SK-N-DZ (cell line): ENCODE data around the gene TTBK2.
"Not testable (repeated sequence)": the region's sequence is repeated elsewhere in the genome, so short reads cannot be mapped to it uniquely, and the experiment has no call there.

ENCODE experiments used
- DNase-seq: peaks from one replicate; pipeline ENCODE4 v3.0.0-alpha.2; 2015; ENCODE audit warnings: low spot score

TTBK2 gene

DNA sequence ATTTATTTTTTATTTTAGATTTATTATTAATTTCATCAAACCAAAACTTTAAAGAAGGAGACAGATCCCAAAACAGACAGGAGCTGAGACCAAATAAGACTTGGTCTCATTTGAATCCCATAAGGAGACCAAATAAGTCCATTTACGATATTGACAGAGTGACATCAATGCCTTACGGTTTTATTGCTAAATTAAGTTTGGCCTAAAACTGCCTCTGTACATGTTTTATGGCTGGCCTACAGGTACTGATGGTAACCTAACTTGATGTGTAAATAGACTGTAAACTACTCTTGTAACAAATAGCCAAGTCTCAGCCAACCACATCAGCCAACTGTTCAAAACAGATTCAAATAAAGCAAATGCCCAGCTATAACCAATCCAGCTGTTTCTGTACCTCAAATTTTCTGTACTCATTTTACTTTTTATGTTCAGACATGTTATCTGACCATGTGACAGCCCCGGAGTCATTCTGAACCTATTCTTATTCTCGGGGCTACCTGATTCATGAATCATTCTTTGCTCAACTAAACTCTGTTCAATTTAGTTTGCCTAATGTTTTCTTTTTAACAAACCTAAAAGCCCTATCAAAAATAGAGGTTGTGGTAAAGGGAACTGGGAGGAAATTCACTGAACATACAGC is 94.2 kb downstream of the TTBK2 start:
- no peak for DNase-seq

GRCh38 chr15:42825599-42825998 is 95.0 kb downstream of the TTBK2 start:
- no peak for DNase-seq

DNA sequence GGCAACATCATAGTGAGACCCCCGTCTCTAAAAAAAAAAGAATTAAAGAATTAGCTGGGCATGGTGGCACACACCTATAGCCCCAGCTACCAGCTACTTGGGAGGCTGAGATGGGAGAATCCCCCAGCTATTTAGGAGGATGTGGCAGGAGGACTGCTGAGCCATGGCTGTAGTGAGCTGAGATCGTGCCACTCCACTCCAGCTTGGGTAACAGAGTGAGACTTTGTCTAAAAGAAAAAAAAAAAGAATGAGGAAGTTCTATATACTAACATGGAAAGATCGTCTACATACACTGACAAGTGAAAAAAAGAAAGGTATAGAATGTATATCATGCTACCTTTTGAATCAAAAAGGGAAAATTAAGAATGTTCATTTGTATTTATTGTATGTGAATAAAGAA is 99.8 kb downstream of the TTBK2 start:
- DNase-seq, result no peak

- no peak for DNase-seq
Measured at GRCh38 chr15:42819786-42820185, 100.8 kb downstream of the TTBK2 start.

GRCh38 chr15:42811433-42811832 is 109.1 kb downstream of the TTBK2 start:
- DNase-seq, result no peak

DNA sequence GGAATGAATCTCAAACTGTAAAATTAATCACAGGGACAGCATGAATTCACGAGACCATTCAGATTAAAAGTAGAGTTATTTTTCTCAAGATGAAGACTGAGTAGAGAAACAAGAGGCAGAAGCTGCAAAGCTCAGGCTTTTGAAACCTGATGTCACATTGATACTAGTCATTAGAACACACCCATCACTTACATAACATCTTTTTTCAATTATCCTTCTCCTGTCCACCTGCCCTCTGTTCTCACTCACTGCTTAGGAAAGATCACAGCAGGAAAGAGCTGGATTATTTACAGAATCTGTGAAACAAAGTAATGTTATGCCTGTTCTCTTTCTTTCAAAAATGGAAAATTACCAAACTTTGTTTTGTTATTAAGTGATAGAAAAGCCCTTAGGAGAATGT is 111.7 kb downstream of the TTBK2 start:
- DNase-seq, result peak; percentile 54

- no peak for DNase-seq
Measured at GRCh38 chr15:42805266-42805665, 115.3 kb downstream of the TTBK2 start.

DNA sequence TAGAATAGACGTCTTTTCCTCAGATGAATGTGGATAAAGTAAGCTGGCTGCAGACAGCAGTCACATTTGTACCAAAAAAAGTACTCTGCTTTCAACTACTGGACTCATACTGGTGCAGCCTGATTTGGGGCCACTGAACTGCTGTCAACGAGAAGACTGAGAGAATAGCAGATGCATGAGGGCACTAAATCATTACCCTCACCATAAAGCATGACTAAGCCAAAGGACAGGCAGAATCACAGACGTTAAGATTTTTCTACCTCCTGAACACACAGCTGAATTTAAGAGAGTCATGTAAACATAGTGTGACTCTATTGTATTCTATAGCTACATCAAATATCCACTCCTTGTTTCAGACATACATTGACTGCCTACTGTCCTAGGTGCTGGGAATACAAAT is 115.8 kb downstream of the TTBK2 start:
- no peak for DNase-seq

GRCh38 chr15:42803436-42803835 is 117.1 kb downstream of the TTBK2 start:
- no peak for DNase-seq

DNA sequence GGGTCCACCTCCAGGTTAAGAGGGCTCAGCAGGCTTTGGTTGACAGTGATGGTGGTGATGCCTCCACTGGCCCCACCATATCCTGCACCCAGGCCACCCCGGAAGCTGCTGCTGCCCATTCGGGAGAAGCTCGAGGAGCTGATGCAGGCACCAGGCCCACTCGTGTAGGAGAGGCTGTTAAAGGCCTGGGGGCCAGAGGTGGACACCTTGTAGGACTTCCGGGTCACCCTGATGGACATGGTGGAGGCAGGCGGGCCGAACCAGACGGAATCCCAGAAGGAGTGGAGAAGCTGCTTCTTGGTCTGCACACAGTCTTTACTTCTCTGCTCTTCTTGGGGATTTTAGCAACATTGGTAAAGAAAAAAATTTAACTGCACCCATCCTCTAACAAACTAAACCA is 118.4 kb downstream of the TTBK2 start:
- DNase-seq, result no peak

DNA sequence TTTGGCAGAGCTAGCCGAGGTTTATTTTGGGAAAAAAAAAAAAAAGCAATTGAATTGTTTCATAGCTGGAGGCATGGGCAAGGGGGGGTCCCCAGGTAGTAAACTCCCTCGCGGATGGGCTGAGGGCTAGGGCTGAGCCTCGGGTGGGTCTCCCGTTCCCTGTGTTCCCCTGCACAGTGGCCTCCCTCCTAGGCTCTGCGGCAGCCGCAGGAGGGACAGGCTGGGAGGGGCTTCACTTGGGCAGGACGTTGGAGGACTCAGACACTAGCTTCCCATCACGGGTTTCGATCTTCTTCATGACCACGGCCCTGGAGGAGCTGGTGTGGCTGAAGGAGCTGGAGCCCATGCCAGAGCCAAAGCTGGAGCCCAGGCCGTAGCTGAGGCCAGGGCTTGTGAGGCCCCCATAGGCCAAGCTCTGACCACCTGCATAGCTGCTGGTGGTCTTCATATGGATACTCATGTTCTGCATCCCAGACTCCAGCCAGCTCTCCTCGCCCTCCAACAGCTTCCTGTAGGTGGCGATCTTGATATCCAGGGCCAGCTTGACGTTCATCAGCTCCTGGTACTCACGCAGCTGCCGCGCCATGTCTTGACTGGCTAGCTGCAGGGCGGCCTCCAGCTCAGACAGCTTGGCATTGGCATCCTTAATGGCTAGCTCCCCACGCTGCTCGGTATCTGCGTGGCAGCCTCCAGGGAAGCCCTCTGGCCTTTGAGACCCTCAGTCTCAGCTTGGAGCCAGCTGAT is 119.7 kb downstream of the TTBK2 start:
- no peak for DNase-seq

- DNase-seq, result no peak
Measured at GRCh38 chr15:42798802-42799201, 121.8 kb downstream of the TTBK2 start.

GRCh38 chr15:42796955-42797782 is 123.4 kb downstream of the TTBK2 start:
- DNase-seq, result no peak

GRCh38 chr15:42788725-42789124 is 131.9 kb downstream of the TTBK2 start:
- DNase-seq, result no peak

- no peak for DNase-seq
Measured at GRCh38 chr15:42786978-42787377, 133.6 kb downstream of the TTBK2 start.

DNA sequence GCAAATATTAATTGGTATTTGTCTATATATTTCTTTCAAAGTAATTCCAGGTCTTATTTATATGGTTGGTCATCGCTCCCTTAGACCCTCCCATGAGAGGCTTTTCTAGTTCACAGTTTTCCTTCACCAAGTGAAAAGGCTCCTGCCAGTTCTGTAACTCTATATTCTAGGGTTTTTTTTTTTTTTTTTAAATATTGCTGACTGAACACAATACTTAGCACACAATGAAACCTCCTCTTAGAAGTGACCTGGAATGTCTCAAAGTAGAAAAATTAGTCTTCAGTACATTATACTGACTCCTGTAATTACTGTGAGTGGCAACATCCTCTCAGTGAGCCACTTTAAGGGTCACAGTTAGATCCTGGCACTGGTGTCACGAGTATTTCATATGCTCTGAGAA is 135.0 kb downstream of the TTBK2 start:
- DNase-seq, result peak; percentile 44

- DNase-seq, result peak; percentile 70
Measured at GRCh38 chr15:42784705-42785104, 135.9 kb downstream of the TTBK2 start.

DNA sequence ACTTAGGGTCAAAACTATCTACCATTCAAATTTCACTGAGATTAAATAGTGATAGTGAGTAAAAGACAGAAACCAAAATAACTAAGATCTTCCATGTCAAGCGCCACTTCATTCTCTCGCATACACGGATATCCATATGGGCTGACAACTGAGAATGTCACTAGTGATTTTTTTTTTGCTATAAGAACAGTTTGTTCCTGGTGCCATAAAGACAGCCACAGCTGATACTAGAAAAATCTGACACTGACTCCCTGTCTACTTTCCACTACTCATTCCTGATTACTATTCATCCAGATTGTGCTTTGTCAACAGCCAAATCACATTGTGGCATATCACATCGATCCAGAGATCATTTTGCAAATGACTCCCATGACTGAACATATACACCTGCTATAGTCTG is 137.9 kb downstream of the TTBK2 start:
- DNase-seq, result no peak

- no peak for DNase-seq
Measured at GRCh38 chr15:42775416-42775815, 145.2 kb downstream of the TTBK2 start.

DNA sequence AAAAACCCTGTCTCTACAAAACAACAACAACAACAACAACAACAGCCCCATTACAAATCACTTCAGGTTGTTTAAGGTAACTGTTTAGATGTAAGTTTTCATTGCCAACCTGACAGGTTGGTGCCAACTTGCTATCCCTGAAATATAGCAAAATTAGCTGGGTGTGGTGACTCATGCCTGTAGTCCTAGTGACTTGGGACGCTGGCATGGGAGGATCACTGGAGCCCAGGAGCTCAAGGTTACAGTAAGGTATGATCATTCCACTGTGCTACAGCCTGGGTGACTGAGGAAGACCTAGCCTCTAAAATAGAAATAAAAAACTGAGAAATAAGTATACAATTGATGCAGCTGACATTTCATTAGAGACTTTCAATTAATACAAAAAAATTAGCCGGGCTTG is 147.7 kb downstream of the TTBK2 start:
- no peak for DNase-seq

DNA sequence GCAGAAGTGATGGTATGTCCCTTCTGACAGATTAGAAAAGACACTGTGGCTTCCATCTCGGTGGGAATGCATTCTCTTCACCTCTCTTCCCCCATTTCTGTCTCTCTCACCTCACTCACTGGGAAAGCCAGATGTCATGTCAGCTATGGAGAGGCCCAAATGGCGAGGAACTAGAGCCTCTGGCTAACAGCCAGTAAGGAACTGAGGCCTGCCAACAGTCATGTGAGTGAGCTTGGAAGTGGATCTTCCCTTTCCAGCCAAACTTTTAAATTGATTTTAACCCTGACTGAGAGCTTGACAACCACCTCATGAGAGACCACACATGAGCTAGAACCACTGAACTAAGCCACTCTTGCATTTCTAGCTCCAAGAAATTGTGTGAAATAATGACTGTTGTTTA is 148.4 kb downstream of the TTBK2 start:
- no peak for DNase-seq

DNA sequence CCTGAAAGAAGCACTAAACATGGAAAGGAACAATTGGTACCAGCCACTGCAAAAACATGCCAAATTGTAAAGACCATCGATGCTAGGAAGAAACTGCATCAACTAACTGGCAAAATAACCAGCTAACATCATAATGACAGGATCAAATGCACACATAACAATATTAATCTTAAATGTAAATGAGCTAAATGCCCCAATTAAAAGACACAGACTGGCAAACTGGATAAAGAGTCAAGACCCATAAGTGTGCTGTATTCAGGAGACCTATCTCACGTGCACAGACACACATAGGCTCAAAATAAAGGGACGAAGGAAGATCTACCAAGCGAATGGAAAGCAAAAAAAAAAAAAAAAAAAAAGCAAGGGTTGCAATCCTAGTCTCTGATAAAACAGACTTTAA is 154.5 kb downstream of the TTBK2 start:
- not testable (repeated sequence) for DNase-seq
